ENCODE data around the gene KRT27.

DNA sequence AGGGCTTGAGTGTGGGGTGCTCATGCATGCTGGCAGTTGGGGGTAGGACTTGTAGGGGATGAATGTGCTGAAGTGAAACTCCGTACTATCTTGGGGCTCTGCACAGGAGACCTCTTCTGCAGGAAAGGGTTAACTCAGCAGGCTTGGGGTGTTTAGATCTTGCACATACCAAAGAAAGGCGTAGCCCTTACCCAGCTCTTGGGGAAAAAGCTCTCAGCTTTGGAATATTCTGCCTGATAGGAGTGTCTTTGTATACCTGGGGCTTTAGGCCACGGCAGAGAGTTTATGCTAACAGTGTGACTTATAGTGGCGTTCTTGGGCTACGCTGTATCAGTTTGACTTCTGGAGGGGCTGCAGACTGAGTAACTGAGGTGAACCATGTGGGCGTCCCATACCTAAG is 48.3 kb downstream of the KRT27 start:
- TF ChIP-seq GATA2 (IDR thresholded peaks at IDR 0.05; ENCODE audit: low read depth, low read length) (no peak), GATA3 (IDR thresholded peaks at IDR 0.05; ENCODE audit: low read depth, low read length) (no peak)

All from SH-SY5Y (cell line).